Erythroblast (primary cell): Measurements from ENCODE around the gene CTBP2.

Experiments used
- GATA1 ChIP-seq: IDR thresholded peaks from 2 replicates; pipeline ENCODE4 v1.6.1; 2011; ENCODE audit warnings: low read depth, mild to moderate bottlenecking, control low read depth, low read length, moderate library complexity
- POLR2A ChIP-seq: IDR thresholded peaks from 2 replicates; pipeline ENCODE4 v1.6.1; 2011; ENCODE audit warnings: mild to moderate bottlenecking, low read length

- no peak for TF ChIP-seq POLR2A
- no peak for TF ChIP-seq GATA1
Measured at GRCh38 chr10:125002423-125003145, 157.8 kb downstream of the CTBP2 start.
